Erythroblast (primary cell): ENCODE results near the gene DNAH14.

Experiments
- GATA1 ChIP-seq: IDR thresholded peaks from 2 replicates; pipeline ENCODE4 v1.6.1; 2011; ENCODE audit warnings: low read depth, mild to moderate bottlenecking, control low read depth, low read length, moderate library complexity
- POLR2A ChIP-seq: IDR thresholded peaks from 2 replicates; pipeline ENCODE4 v1.6.1; 2011; ENCODE audit warnings: mild to moderate bottlenecking, low read length

DNA sequence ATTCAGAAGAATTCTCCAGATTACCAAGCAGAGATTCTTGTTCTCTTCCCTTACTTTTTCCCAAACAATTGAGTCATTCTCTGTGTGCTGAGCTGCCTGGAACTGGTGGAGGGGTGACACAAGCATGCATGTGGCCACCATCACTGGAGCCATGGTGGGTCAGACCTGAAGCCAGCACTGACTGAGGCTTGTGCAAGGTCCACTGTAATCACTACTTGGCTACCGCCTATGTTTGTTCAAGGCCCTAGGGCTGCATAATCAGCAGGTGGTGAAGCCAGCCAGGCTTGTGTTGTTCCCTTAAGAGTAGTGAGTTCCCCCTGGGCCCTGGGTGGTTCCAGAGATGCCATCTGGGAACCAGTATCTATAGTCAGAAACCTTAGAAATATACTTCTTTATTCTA lies 183.8 kb downstream of the DNAH14 start:
- TF ChIP-seq POLR2A: no peak
- TF ChIP-seq GATA1: no peak
